CD14-positive monocyte (primary cell): ENCODE results near the gene IGFBP4. TPM values are rescaled to one million over a fixed set of nuclear protein-coding genes. Genes with fewer than 3 reads are reported as not detected.

Experiments
- DNase-seq, 3 donors: peaks; one replicate each; pipeline ENCODE4 v3.0.0-alpha.2; 2011 to 2022
- H2AFZ ChIP-seq: 2 replicates; pipeline ENCODE4 v1.6.0; 2012; ENCODE audit warnings: mild to moderate bottlenecking, low read depth, low read length, inconsistent platforms; ENCODE audit not compliant: insufficient read depth, poor library complexity, severe bottlenecking
- H3K27ac ChIP-seq, 2 donors: 1 replicate in 1 of 2; 2 replicates in 1 of 2; pipeline ENCODE4 v1.5.1; 2012 to 2013; ENCODE audit warnings: low read length in 2 of 2, control low read depth in 1 of 2, inconsistent platforms in 1 of 2, low read depth in 1 of 2, mild to moderate bottlenecking in 1 of 2
- H3K27me3 ChIP-seq, 2 donors: one replicate each; pipeline versions ENCODE4 v1.6.0 to v1.6.1; 2011 to 2013; ENCODE audit warnings: low read length in 2 of 2; ENCODE audit not compliant: control insufficient read depth in 2 of 2, insufficient read depth in 2 of 2
- H3K36me3 ChIP-seq, 2 donors: replicated peaks in 1 of 2; 1 replicate in 1 of 2; 2 replicates in 1 of 2; pipeline versions ENCODE4 v1.5.1 to v1.6.1; 2012 to 2013; ENCODE audit warnings: low read length in 2 of 2, control low read depth in 1 of 2, inconsistent platforms in 1 of 2, mild to moderate bottlenecking in 1 of 2; ENCODE audit not compliant: insufficient read depth in 2 of 2, control insufficient read depth in 1 of 2
- H3K4me1 ChIP-seq, 2 donors: 1 replicate in 1 of 2; 2 replicates in 1 of 2; pipeline versions ENCODE4 v1.5.1 to v1.6.1; 2012 to 2013; ENCODE audit warnings: low read length in 2 of 2, control low read depth in 1 of 2, inconsistent platforms in 1 of 2, mild to moderate bottlenecking in 1 of 2, moderate library complexity in 1 of 2; ENCODE audit not compliant: insufficient read depth in 2 of 2, control insufficient read depth in 1 of 2
- H3K4me2 ChIP-seq: replicated peaks from 2 replicates; pipeline ENCODE3; 2012; ENCODE audit warnings: low read length, moderate library complexity, mild to moderate bottlenecking; ENCODE audit not compliant: poor library complexity, severe bottlenecking; ENCODE audit errors: extremely low read depth
- H3K4me3 ChIP-seq, 3 experiments: fragments of 200-600 bp in 1 of 3; sonication (generic) in 1 of 3; replicated peaks in 1 of 3; 1 replicate in 2 of 3; 2 replicates in 1 of 3; pipeline ENCODE4 v1.5.1; 2011 to 2013; ENCODE audit warnings: low read length in 3 of 3, mild to moderate bottlenecking in 3 of 3, control low read depth in 2 of 3, low read depth in 2 of 3, inconsistent platforms in 1 of 3, moderate library complexity in 1 of 3
- H3K79me2 ChIP-seq: 2 replicates; pipeline ENCODE4 v1.6.0; 2012; ENCODE audit warnings: mild to moderate bottlenecking, control low read depth, inconsistent platforms, low read length, moderate library complexity; ENCODE audit not compliant: insufficient read depth
- H3K9ac ChIP-seq: 2 replicates; pipeline ENCODE4 v1.6.0; 2017; ENCODE audit warnings: low read length, mild to moderate bottlenecking; ENCODE audit not compliant: insufficient read depth, poor library complexity, severe bottlenecking
- H3K9me3 ChIP-seq, 2 donors: replicated peaks in 1 of 2; 1 replicate in 1 of 2; 2 replicates in 1 of 2; pipeline versions ENCODE4 v1.5.1 to v1.6.1; 2012 to 2013; ENCODE audit warnings: low read length in 2 of 2, control low read depth in 1 of 2; ENCODE audit not compliant: control insufficient read depth in 1 of 2, insufficient read depth in 1 of 2
- H4K20me1 ChIP-seq: 2 replicates; pipeline ENCODE4 v1.6.0; 2012; ENCODE audit warnings: mild to moderate bottlenecking, low read length, control low read depth, moderate library complexity; ENCODE audit not compliant: insufficient read depth
- H3K27ac Mint-ChIP-seq, 7 donors: one replicate each; pipeline ENCODE4 v1.8.0; 2020; ENCODE audit warnings: mild to moderate bottlenecking in 7 of 7, mixed read lengths in 7 of 7, moderate library complexity in 6 of 7, inconsistent platforms in 2 of 7
- H3K27me3 Mint-ChIP-seq, 3 donors: one replicate each; pipeline ENCODE4 v1.8.0; 2021 to 2022; ENCODE audit warnings: low read depth in 3 of 3, mild to moderate bottlenecking in 3 of 3, mixed read lengths in 3 of 3, moderate library complexity in 3 of 3, inconsistent platforms in 1 of 3
- H3K36me3 Mint-ChIP-seq, 2 donors: one replicate each; pipeline ENCODE4 v1.8.0; 2020; ENCODE audit warnings: mixed read lengths in 2 of 2, inconsistent platforms in 1 of 2, mild to moderate bottlenecking in 1 of 2
- H3K4me1 Mint-ChIP-seq: one replicate; pipeline ENCODE4 v1.8.0; 2020; ENCODE audit warnings: mild to moderate bottlenecking, mixed read lengths
- H3K4me3 Mint-ChIP-seq, 2 donors: one replicate each; pipeline ENCODE4 v1.8.0; 2020; ENCODE audit warnings: mild to moderate bottlenecking in 2 of 2, mixed read lengths in 2 of 2, moderate library complexity in 1 of 2
- H3K9me3 Mint-ChIP-seq, 7 donors: one replicate each; pipeline ENCODE4 v1.8.0; 2020 to 2022; ENCODE audit warnings: mixed read lengths in 7 of 7, mild to moderate bottlenecking in 6 of 7, moderate library complexity in 6 of 7, inconsistent platforms in 2 of 7
- WGBS: methylation state at CpG from one replicate; pipeline ENCODE4 v1.1.5; 2013; ENCODE audit warnings: missing lambda C conversion rate; ENCODE audit not compliant: insufficient coverage; 5-methylcytosine and 5-hydroxymethylcytosine counted together
- intact Hi-C, 2 donors: fragments of 100-400 bp; cut with micrococcal nuclease; formaldehyde crosslinking; loops; one replicate each; pipeline versions ENCODE4 v1.15.0 to v1.15.1; 2023
- polyA plus RNA-seq, 3 donors: library from polyadenylated mRNA; depleted of rRNA in 1 of 3; unstranded in 2 of 3; stranded (reverse) in 1 of 3; fragments of 300-500 nt in 2 of 3; fragments of >200 nt in 1 of 3; fragmentation: Illumina TruSeq in 2 of 3; gene quantifications; 1 replicate in 2 of 3; 2 replicates in 1 of 3; pipeline ENCODE4 v1.2.3, GENCODE V29; 2012 to 2021
- TF ChIP-seq, protein P1 (sequence below): fragments of 200-600 bp; IDR thresholded peaks from one replicate; pipeline ENCODE4 v1.8.0; 2022; ENCODE audit warnings: antibody characterized with exemption, mild to moderate bottlenecking

Gene IGFBP4
- polyA plus RNA-seq, 3 donors = 0.04 to 0.15 TPM; not detected in 1

DNA sequence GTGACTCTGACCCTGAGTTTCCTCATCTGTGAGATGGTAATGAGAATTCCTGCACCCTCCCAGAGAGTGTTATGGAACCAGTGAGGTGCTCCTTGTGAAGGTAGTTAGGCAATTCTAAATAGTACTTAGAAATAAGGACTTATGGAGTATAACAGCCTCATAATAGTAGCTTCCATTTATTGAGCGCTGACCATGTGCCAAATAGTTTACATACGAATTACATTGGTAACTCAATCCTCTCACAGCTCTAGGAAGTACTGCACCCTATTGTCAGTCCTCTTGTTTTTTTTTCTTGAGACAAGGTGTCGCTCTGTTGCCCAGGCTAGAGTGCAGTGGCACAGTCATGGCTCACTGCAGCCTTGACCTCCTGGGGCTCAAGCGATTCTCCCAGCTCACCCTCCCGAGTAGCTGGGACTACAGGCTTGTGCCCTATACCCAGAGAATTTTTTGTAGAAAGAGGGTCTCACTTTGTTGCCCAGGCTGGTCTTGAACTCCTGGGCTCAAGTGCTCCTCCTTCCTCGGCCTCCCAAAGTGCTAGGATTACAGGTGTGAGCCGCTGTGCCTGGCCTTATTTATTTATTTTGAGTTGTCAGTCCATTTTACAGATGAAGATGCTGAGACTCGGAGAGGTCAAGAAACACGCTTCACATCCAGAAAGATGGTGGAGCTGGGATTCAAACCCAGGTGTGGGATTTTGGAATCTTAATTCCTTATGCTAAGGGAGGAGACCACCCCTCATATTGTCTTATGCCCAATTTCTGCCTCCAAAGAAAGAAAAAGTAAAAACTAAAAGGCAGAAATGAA, 55.2 kb downstream of the IGFBP4 start:
- Histone ChIP-seq H3K9ac (no peak overlapping the region), H3K4me2 (no peak overlapping the region)

DNA sequence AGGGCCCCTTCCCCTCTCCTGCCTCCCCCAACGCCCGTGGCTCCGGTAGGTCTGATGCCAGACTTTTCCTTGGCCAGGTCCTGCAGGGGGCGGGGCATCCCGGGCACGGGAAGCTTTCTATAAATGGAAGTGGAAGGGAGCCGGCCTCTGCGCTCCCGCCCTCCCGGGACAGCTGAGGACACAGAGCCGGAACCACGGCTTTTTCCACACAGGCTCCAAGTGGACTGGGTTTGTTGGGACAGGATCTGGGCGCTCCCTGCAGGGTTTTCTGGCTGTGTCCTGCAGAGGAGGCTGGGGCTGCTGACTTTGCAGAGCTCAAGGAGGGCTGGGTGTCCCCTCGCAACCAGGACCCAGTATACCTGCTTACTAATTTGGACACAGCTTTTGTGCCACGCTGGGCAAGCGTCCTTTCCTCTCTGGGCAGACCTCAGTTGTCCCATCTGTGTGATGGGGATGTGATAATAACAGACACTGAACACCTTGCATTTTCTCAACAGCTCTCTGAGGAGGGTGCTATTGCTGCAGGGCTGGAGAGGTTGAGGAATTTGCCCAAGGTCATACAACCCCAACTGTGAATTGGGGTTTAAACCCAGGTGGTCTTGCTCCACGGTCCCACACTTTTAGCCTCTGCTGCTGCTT, 56.4 kb downstream of the IGFBP4 start:
- no peaks in the 10 kb centered on the region for H3K9me3 ChIP-seq

More for the DNA sequence above, 55.2 kb downstream of the IGFBP4 start:
- H3K9me3 Mint-ChIP-seq = peaks cover 0 to 5% (median 0%) of the 10 kb centered on the region in 7 donors
- H2AFZ ChIP-seq = no peak overlapping the region
- intact Hi-C loops = no loop called here
- TF ChIP-seq, protein P1, sequence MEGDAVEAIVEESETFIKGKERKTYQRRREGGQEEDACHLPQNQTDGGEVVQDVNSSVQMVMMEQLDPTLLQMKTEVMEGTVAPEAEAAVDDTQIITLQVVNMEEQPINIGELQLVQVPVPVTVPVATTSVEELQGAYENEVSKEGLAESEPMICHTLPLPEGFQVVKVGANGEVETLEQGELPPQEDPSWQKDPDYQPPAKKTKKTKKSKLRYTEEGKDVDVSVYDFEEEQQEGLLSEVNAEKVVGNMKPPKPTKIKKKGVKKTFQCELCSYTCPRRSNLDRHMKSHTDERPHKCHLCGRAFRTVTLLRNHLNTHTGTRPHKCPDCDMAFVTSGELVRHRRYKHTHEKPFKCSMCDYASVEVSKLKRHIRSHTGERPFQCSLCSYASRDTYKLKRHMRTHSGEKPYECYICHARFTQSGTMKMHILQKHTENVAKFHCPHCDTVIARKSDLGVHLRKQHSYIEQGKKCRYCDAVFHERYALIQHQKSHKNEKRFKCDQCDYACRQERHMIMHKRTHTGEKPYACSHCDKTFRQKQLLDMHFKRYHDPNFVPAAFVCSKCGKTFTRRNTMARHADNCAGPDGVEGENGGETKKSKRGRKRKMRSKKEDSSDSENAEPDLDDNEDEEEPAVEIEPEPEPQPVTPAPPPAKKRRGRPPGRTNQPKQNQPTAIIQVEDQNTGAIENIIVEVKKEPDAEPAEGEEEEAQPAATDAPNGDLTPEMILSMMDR = no peak
- H3K27ac ChIP-seq = no peak overlapping the region
- H3K4me3 ChIP-seq = no peak overlapping the region
- no peaks in the 10 kb centered on the region for H3K36me3 ChIP-seq
- no peak overlapping the region for H3K27ac Mint-ChIP-seq
- H3K4me1 Mint-ChIP-seq = no peaks in the 10 kb centered on the region
- WGBS = 100% methylated on average over 3 of the region's 9 CpGs
- peaks cover 31 to 57% (median 41%) of the 10 kb centered on the region in 3 donors for H3K27me3 Mint-ChIP-seq
- DNase-seq = no peak
- no peaks in the 10 kb centered on the region for H3K9me3 ChIP-seq
- H3K4me1 ChIP-seq = no peaks in the 10 kb centered on the region
- peaks cover 5 to 20% of the 10 kb centered on the region in 2 donors for H3K27me3 ChIP-seq
- no peaks in the 10 kb centered on the region for H3K36me3 Mint-ChIP-seq
- H3K79me2 ChIP-seq = no peaks in the 10 kb centered on the region
- no peaks in the 10 kb centered on the region for H4K20me1 ChIP-seq
- H3K4me3 Mint-ChIP-seq = peak overlapping the region in 1 of 2 donors; percentile 61

More for the DNA sequence above, 56.4 kb downstream of the IGFBP4 start:
- no peak for DNase-seq
- Histone ChIP-seq H3K4me2 (no peak overlapping the region), H3K9ac (no peak overlapping the region), H3K27me3 (peaks cover 5 to 20% of the 10 kb centered on the region in 2 donors), H3K27ac (no peak overlapping the region), H2AFZ (no peak overlapping the region), H3K4me3 (no peak overlapping the region), H3K79me2 (no peaks in the 10 kb centered on the region), H4K20me1 (no peaks in the 10 kb centered on the region), H3K4me1 (no peaks in the 10 kb centered on the region), H3K36me3 (no peaks in the 10 kb centered on the region)
- Mint-ChIP-seq H3K27me3 (peaks cover 31 to 54% (median 41%) of the 10 kb centered on the region in 3 donors), H3K36me3 (no peaks in the 10 kb centered on the region), H3K27ac (no peak overlapping the region), H3K4me3 (peak overlapping the region in 1 of 2 donors; percentile 51), H3K9me3 (peaks cover 0 to 5% (median 0%) of the 10 kb centered on the region in 7 donors), H3K4me1 (no peaks in the 10 kb centered on the region)
- intact Hi-C loops = no loop called here
- 23% methylated on average over 11 of the region's 17 CpGs for WGBS
- TF ChIP-seq, protein P1 = no peak
